Natural killer cell treated with Interleukin-12 subunit alpha and Interleukin-12 subunit beta and Interleukin-15 and Interleukin-18, amount 100 ng/mL, for 72 hours (primary cell): ENCODE results near the gene TMOD4. TPM values are rescaled to one million over a fixed set of nuclear protein-coding genes. Genes with fewer than 3 reads are reported as not detected.
A peak's percentile ranks its signal among the peaks of the same experiment; 100 is the strongest.
"Not testable (repeated sequence)": the region's sequence is repeated elsewhere in the genome, so short reads cannot be mapped to it uniquely, and the experiment has no call there.

Experiments used
- ATAC-seq, 2 donors: fragments of 150-1000 bp; cut with Tn5 transposase in 1 of 2; sonication (Bioruptor Pico), chemical (Tn5 transposase) in 1 of 2; 2 replicates each; pipeline ENCODE4 v1.10.0; 2021
- DNase-seq: peaks from one replicate; pipeline ENCODE4 v3.0.0; 2022; ENCODE audit warnings: low spot score
- H3K27ac Mint-ChIP-seq, 2 donors: 1 replicate in 1 of 2; 2 replicates in 1 of 2; pipeline ENCODE4 v1.8.0; 2022; ENCODE audit warnings: mixed read lengths in 2 of 2, mild to moderate bottlenecking in 1 of 2, moderate library complexity in 1 of 2
- H3K27me3 Mint-ChIP-seq, 2 donors: 1 replicate in 1 of 2; 2 replicates in 1 of 2; pipeline ENCODE4 v1.8.0; 2022; ENCODE audit warnings: mixed read lengths in 2 of 2
- H3K36me3 Mint-ChIP-seq: one replicate; pipeline ENCODE4 v1.8.0; 2022; ENCODE audit warnings: mixed read lengths
- H3K4me1 Mint-ChIP-seq, 2 donors: 1 replicate in 1 of 2; 2 replicates in 1 of 2; pipeline ENCODE4 v1.8.0; 2022; ENCODE audit warnings: low read depth in 2 of 2, mixed read lengths in 2 of 2, mild to moderate bottlenecking in 1 of 2
- H3K4me3 Mint-ChIP-seq: one replicate; pipeline ENCODE4 v1.8.0; 2022; ENCODE audit warnings: mixed read lengths
- H3K9me3 Mint-ChIP-seq: 2 replicates; pipeline ENCODE4 v1.8.0; 2022; ENCODE audit warnings: mixed read lengths
- total RNA-seq, 2 donors: library from RNA; stranded (reverse); gene quantifications; one replicate each; pipeline ENCODE4 v1.2.3, GENCODE V29; 2022

The TMOD4 gene
- total RNA-seq, 2 donors from 2014 or later: 1.2 to 5.3 TPM

- Mint-ChIP-seq H3K4me1 (peaks cover 29 to 34% of the 10 kb centered on the region in 2 donors), H3K36me3 (peaks cover 1% of the 10 kb centered on the region), H3K27ac (no peak overlapping the region), H3K4me3 (no peak overlapping the region), H3K9me3 (no peaks in the 10 kb centered on the region), H3K27me3 (peaks cover 0 to 3% of the 10 kb centered on the region in 2 donors)
- no peak for ATAC-seq
- no peak for DNase-seq
Measured at GRCh38 chr1:151193856-151194255, 18.1 kb upstream of the TMOD4 start.

GRCh38 chr1:151193304-151193703, 17.5 kb upstream of the TMOD4 start:
- peaks cover 30 to 36% of the 10 kb centered on the region in 2 donors for H3K4me1 Mint-ChIP-seq
- H3K4me3 Mint-ChIP-seq: no peak overlapping the region
- no peaks in the 10 kb centered on the region for H3K9me3 Mint-ChIP-seq
- no peak overlapping the region for H3K27ac Mint-ChIP-seq
- ATAC-seq (no peak), DNase-seq (no peak)
- H3K27me3 Mint-ChIP-seq: peaks cover 0 to 3% of the 10 kb centered on the region in 2 donors
- H3K36me3 Mint-ChIP-seq: no peaks in the 10 kb centered on the region

DNA sequence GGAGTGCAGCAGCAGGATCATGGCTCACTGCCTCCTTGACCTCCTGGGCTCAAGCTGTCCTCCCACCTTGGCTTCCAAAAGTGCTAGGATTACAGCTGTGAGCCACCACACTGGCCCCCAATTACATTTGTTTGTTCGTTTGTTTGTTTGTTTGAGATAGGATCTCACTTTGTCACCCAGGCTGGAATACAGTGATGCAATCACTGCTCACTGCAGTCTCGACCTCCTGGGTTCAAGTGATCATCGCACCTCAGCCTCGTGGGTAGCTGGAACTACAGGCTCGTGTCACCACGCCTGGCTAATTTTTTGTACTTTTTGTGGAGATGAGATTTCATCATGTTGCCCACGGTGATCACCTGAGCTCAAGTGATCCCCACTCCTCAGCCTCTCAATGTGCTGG, 16.3 kb upstream of the TMOD4 start:
- H3K4me3 Mint-ChIP-seq: no peak overlapping the region
- no peak for DNase-seq
- H3K27ac Mint-ChIP-seq: no peak overlapping the region
- H3K36me3 Mint-ChIP-seq: no peaks in the 10 kb centered on the region
- no peaks in the 10 kb centered on the region for H3K9me3 Mint-ChIP-seq
- H3K4me1 Mint-ChIP-seq: peaks cover 30 to 33% of the 10 kb centered on the region in 2 donors
- peaks cover 0 to 3% of the 10 kb centered on the region in 2 donors for H3K27me3 Mint-ChIP-seq
- ATAC-seq: no peak

GRCh38 chr1:151189637-151190445, 14.1 kb upstream of the TMOD4 start, which contains the start of gene VPS72:
VPS72 (minus strand) TSS chr1:151190197; CDS start chr1:151190121, 76 bp downstream.
- peaks cover 0 to 3% of the 10 kb centered on the region in 2 donors for H3K27me3 Mint-ChIP-seq
- no peaks in the 10 kb centered on the region for H3K9me3 Mint-ChIP-seq
- DNase-seq (peak; percentile 91), ATAC-seq (peak; percentile 98 to 99)
- peak within 1 kb of the TSS; percentile 100 for H3K27ac Mint-ChIP-seq
- H3K4me1 Mint-ChIP-seq: peaks cover 30 to 34% of the 10 kb centered on the region in 2 donors
- H3K36me3 Mint-ChIP-seq: no peaks in the 10 kb centered on the region
- peak within 1 kb of the TSS; percentile 100 for H3K4me3 Mint-ChIP-seq

DNA sequence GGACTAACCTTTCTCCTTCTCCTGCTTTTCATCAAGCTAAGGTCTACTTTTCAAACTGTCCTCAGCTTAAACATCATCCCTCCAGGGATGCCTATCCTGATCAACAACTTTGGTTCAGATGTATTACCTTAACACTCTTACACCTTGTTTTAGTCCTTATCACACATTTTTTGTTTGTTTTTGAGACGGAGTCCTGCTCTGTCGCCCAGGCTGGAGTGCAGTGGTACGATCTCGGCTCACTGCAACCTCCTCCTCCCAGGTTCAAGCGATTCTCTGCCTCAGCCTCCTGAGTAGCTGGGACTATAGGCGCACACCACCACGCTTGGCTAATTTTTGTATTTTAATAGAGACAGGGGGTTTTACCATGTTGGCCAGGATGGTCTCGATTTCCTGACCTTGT, 12.9 kb upstream of the TMOD4 start:
- not testable (repeated sequence) for DNase-seq, H3K9me3 Mint-ChIP-seq, ATAC-seq, H3K27me3 Mint-ChIP-seq, H3K36me3 Mint-ChIP-seq
- Mint-ChIP-seq H3K27ac (peak overlapping the region; percentile 100), H3K4me1 (peaks cover 30 to 34% of the 10 kb centered on the region in 2 donors), H3K4me3 (peak overlapping the region; percentile 100)

DNA sequence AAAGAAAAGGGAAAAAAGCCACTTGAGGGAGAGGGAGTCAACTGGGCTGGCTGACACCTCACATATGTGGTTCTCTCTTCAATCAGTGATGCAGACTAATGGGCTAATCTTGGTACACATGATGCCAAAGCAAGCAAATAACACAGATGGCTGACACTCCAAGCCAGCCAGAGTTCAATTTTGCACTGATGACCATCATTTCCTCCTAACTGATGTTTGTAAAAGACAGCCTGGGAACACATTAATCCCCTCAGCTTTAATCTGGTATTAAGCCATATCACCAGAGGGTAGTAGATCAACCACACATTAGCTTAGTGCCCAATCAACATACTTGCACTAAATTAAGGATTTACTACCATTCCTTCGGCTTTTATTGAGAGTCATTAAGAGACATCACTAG, 11.4 kb upstream of the TMOD4 start:
- Mint-ChIP-seq H3K27me3 (no peaks in the 10 kb centered on the region), H3K9me3 (no peaks in the 10 kb centered on the region), H3K4me1 (peaks cover 30 to 34% of the 10 kb centered on the region in 2 donors), H3K27ac (no peak overlapping the region), H3K36me3 (peaks cover 15% of the 10 kb centered on the region), H3K4me3 (no peak overlapping the region)
- ATAC-seq: no peak
- no peak for DNase-seq

DNA sequence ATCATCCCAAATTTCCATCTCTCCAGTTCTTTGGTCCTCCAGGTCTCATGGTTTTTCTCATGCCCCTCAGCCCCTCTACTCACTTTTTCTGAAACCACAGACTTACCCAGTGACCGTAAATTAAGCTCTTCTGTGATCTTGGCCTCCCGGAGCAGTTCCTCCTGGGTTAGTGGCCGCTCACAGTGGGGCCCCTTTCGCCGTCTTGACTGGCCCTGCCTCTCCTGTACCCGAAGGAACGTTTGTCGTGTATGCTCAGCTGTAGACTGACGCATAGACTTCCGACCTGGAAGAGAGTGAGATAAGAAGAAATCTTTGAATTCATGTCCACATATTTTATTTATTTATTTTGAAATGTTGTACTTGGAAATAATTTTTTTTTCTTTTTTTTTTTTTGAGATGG, 8.4 kb upstream of the TMOD4 start:
- H3K36me3 Mint-ChIP-seq: peaks cover 34% of the 10 kb centered on the region
- peak overlapping the region in 1 of 2 donors; percentile 2 for H3K27ac Mint-ChIP-seq
- peaks cover 17 to 18% of the 10 kb centered on the region in 2 donors for H3K4me1 Mint-ChIP-seq
- H3K27me3 Mint-ChIP-seq: no peaks in the 10 kb centered on the region
- no peak for ATAC-seq
- DNase-seq: no peak
- H3K9me3 Mint-ChIP-seq: no peaks in the 10 kb centered on the region
- H3K4me3 Mint-ChIP-seq: no peak overlapping the region

GRCh38 chr1:151176514-151177045, 799 bp upstream of the TMOD4 start:
- no peaks in the 10 kb centered on the region for H3K4me1 Mint-ChIP-seq
- ATAC-seq (no peak), DNase-seq (no peak)
- no peak overlapping the region for H3K27ac Mint-ChIP-seq
- H3K9me3 Mint-ChIP-seq: no peaks in the 10 kb centered on the region
- no peak overlapping the region for H3K4me3 Mint-ChIP-seq
- H3K36me3 Mint-ChIP-seq: peaks cover 37% of the 10 kb centered on the region
- H3K27me3 Mint-ChIP-seq: no peaks in the 10 kb centered on the region

DNA sequence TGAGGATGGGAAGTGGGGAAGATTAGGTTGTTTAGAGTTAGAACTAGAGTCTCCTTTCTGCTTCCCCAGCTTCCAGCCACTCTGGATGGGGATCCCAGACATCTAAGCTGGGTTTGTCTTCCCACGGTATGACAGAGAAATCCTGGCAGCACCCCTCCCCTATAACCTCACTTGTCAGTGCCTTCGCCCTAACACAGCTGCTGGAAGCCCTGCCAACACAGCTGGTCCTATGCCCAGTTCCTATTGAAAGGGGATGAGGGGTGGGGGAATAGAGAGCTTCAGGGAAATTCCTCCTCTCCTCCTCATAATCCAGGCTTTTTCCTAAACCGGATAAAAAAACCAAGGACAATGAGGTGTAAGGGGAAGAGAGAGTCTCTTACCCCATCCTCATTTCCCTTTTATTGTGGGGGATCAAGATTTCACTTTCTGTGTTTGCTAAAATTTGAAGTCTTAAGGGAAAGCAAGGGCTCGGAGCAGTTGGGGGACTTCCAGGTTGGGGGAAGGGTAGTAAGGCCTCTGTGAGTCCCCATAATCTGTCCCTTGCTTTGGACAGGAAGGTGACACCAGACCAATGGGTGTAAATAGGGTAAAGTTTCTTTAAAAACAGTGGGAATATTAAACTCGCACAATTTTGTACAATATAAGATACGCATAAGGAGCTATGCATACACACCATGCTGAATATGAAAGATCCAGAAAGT, 590 bp downstream of the TMOD4 start:
- Mint-ChIP-seq H3K36me3 (peaks cover 24% of the 10 kb centered on the region), H3K4me3 (no peak overlapping the region), H3K27ac (no peak overlapping the region), H3K9me3 (no peaks in the 10 kb centered on the region), H3K4me1 (no peaks in the 10 kb centered on the region), H3K27me3 (no peaks in the 10 kb centered on the region)
- no peak for DNase-seq
- ATAC-seq: no peak

DNA sequence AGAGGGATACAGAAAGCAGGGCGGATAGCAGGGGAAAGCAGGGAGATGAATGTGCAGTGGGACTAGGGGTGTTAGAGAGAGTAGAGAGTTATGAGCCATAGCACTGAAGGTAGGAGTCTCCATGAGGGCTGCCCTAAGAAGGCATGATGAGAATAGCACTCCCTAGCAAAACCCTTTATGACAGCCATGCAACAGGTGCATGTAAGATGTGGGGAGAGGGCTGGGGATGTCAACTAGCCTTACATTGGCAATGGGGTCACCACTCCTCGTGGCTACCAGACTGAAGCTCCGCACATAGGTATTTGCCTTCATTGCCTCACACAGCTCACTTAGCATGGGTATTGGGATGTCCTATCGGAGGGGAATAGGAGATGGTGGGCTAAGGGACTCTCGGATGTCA, 4.6 kb downstream of the TMOD4 start:
- Mint-ChIP-seq H3K27me3 (no peaks in the 10 kb centered on the region), H3K36me3 (peaks cover 14% of the 10 kb centered on the region), H3K27ac (no peak overlapping the region), H3K9me3 (no peaks in the 10 kb centered on the region), H3K4me1 (peaks cover 10 to 13% of the 10 kb centered on the region in 2 donors), H3K4me3 (no peak overlapping the region)
- DNase-seq (no peak), ATAC-seq (no peak)

DNA sequence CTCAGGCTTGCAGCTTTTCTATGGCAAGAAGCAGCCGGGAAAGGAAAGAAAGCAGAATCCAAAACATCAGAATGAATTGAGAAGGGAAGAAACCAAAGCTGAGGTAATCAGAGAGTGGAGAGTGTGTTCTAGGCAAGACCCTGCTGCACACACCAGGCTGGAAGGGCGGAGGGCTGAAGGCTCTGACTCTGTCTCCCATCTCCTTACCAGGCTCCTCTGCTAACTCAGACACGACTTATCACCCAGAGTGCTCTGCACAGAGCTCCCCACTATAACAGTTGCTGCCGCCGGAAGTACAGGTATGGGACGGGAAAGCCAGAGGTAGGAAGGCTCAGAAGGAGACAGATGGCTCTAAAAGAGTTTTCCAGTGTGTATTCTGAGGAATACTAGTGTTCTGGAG, 8.7 kb downstream of the TMOD4 start:
- Mint-ChIP-seq H3K36me3 (peaks cover 18% of the 10 kb centered on the region), H3K27ac (peak overlapping the region; percentile 85 to 92), H3K4me3 (peak overlapping the region; percentile 94), H3K4me1 (peaks cover 34 to 38% of the 10 kb centered on the region in 2 donors), H3K9me3 (no peaks in the 10 kb centered on the region), H3K27me3 (no peaks in the 10 kb centered on the region)
- no peak for ATAC-seq
- no peak for DNase-seq

GRCh38 chr1:151166505-151166956, 9.2 kb downstream of the TMOD4 start:
- Mint-ChIP-seq H3K36me3 (peaks cover 18% of the 10 kb centered on the region), H3K4me1 (peaks cover 38 to 42% of the 10 kb centered on the region in 2 donors), H3K27me3 (no peaks in the 10 kb centered on the region), H3K27ac (peak overlapping the region; percentile 85 to 92), H3K9me3 (no peaks in the 10 kb centered on the region), H3K4me3 (peak overlapping the region; percentile 94)
- no peak for DNase-seq
- peak in 1 of 2 donors; percentile 25 for ATAC-seq

GRCh38 chr1:151165738-151166504, 9.9 kb downstream of the TMOD4 start, which contains the start of the genes LYSMD1 and SCNM1:
LYSMD1 (minus strand) TSS chr1:151165902; CDS start chr1:151165258, 644 bp downstream.
SCNM1 (plus strand) TSS chr1:151166144; CDS start chr1:151166153, 9 bp downstream.
- DNase-seq: peak; percentile 97
- Mint-ChIP-seq H3K9me3 (no peaks in the 10 kb centered on the region), H3K36me3 (peaks cover 18% of the 10 kb centered on the region), H3K4me3 (peak within 1 kb of the TSS; percentile 94), H3K4me1 (peaks cover 38 to 42% of the 10 kb centered on the region in 2 donors), H3K27ac (peak within 1 kb of the TSS; percentile 85 to 92), H3K27me3 (no peaks in the 10 kb centered on the region)
- peak; percentile 97 to 98 for ATAC-seq
